Measurements from ENCODE around the gene SYNE2.

Gene SYNE2

GRCh38 chr14:64238049-64238448 lies 385.2 kb downstream of the SYNE2 start:
- no peaks in the 10 kb centered on the region for H3K4me1 ChIP-seq (ENCODE audit: control insufficient read depth in 1 of 2, insufficient read depth in 1 of 2, low read depth in 1 of 2, low read length in 1 of 2)
- no peaks in the 10 kb centered on the region for H3K9me3 ChIP-seq
- H3K36me3 ChIP-seq, result peaks cover 7% of the 10 kb centered on the region
- no peak overlapping the region for H3K4me3 ChIP-seq (ENCODE audit: low read depth in 1 of 2, low read length in 1 of 2)
- H3K27ac ChIP-seq, result no peak overlapping the region
- peaks cover 9% of the 10 kb centered on the region for H3K27me3 ChIP-seq
- no peak for TF ChIP-seq CTCF (IDR thresholded peaks at IDR 0.05)

- Histone ChIP-seq H3K4me3 (ENCODE audit: low read depth in 1 of 2, low read length in 1 of 2) (no peak overlapping the region), H3K27ac (no peak overlapping the region), H3K27me3 (peaks cover 9% of the 10 kb centered on the region), H3K9me3 (no peaks in the 10 kb centered on the region), H3K36me3 (peaks cover 1% of the 10 kb centered on the region), H3K4me1 (ENCODE audit: control insufficient read depth in 1 of 2, insufficient read depth in 1 of 2, low read depth in 1 of 2, low read length in 1 of 2) (no peaks in the 10 kb centered on the region)
- TF ChIP-seq CTCF (IDR thresholded peaks at IDR 0.05), result no peak
Measured at GRCh38 chr14:64238631-64239030, 385.8 kb downstream of the SYNE2 start.

- Histone ChIP-seq H3K4me1 (ENCODE audit: control insufficient read depth in 1 of 2, insufficient read depth in 1 of 2, low read depth in 1 of 2, low read length in 1 of 2) (no peaks in the 10 kb centered on the region), H3K9me3 (no peaks in the 10 kb centered on the region), H3K27me3 (peaks cover 4% of the 10 kb centered on the region), H3K4me3 (ENCODE audit: low read depth in 1 of 2, low read length in 1 of 2) (no peak overlapping the region), H3K27ac (no peak overlapping the region), H3K36me3 (no peaks in the 10 kb centered on the region)
- TF ChIP-seq CTCF (IDR thresholded peaks at IDR 0.05), result no peak
Measured at GRCh38 chr14:64244279-64244678, 391.5 kb downstream of the SYNE2 start.

- Histone ChIP-seq H3K9me3 (no peaks in the 10 kb centered on the region), H3K36me3 (no peaks in the 10 kb centered on the region), H3K27me3 (no peaks in the 10 kb centered on the region), H3K4me3 (ENCODE audit: low read depth in 1 of 2, low read length in 1 of 2) (no peak overlapping the region), H3K4me1 (ENCODE audit: control insufficient read depth in 1 of 2, insufficient read depth in 1 of 2, low read depth in 1 of 2, low read length in 1 of 2) (no peaks in the 10 kb centered on the region), H3K27ac (no peak overlapping the region)
- no peak for TF ChIP-seq CTCF (IDR thresholded peaks at IDR 0.05)
Measured at GRCh38 chr14:64245491-64245890, 392.7 kb downstream of the SYNE2 start.

GRCh38 chr14:64246688-64247087 lies 393.9 kb downstream of the SYNE2 start:
- no peak overlapping the region for H3K4me3 ChIP-seq (ENCODE audit: low read depth in 1 of 2, low read length in 1 of 2)
- H3K27me3 ChIP-seq, result no peaks in the 10 kb centered on the region
- no peak overlapping the region for H3K27ac ChIP-seq
- TF ChIP-seq CTCF (IDR thresholded peaks at IDR 0.05), result no peak
- no peaks in the 10 kb centered on the region for H3K36me3 ChIP-seq
- no peaks in the 10 kb centered on the region for H3K9me3 ChIP-seq
- H3K4me1 ChIP-seq (ENCODE audit: control insufficient read depth in 1 of 2, insufficient read depth in 1 of 2, low read depth in 1 of 2, low read length in 1 of 2), result no peaks in the 10 kb centered on the region

- Histone ChIP-seq H3K27me3 (no peaks in the 10 kb centered on the region), H3K36me3 (no peaks in the 10 kb centered on the region), H3K27ac (no peak overlapping the region), H3K9me3 (no peaks in the 10 kb centered on the region), H3K4me3 (ENCODE audit: low read depth in 1 of 2, low read length in 1 of 2) (no peak overlapping the region), H3K4me1 (ENCODE audit: control insufficient read depth in 1 of 2, insufficient read depth in 1 of 2, low read depth in 1 of 2, low read length in 1 of 2) (no peaks in the 10 kb centered on the region)
- TF ChIP-seq CTCF (IDR thresholded peaks at IDR 0.05), result no peak
Measured at GRCh38 chr14:64247195-64247594, 394.4 kb downstream of the SYNE2 start.
